HCT116 (cell line): ENCODE results near the gene SLC8A2. TPM values are rescaled to one million over a fixed set of nuclear protein-coding genes. Genes with fewer than 3 reads are reported as not detected.

Experiments
- ATAC-seq: fragments of 200-7000 bp; cut with Tn5 transposase; 2 replicates; pipeline ENCODE4 v1.9.1; 2020; ENCODE audit warnings: mild to moderate bottlenecking, moderate library complexity
- BruUV-seq: library from RNA; stranded (reverse); fragments of 400-500 nt; replicated peaks from 2 replicates; lab custom pipeline; 2021; lab: Mats Ljungman, UMichigan
- CTCF ChIA-PET: fragments of 300-600 bp; sonication (Branson Sonifier 250); formaldehyde crosslinking; loops from one replicate; lab custom pipeline; 2021; ENCODE audit warnings: antibody characterized with exemption; lab: Charles Lee
- POLR2A ChIA-PET: fragments of 300-600, 350-600 bp; sonication (Branson Sonifier 250); formaldehyde crosslinking; loops from one replicate; lab custom pipeline; 2021; ENCODE audit warnings: antibody characterized with exemption; lab: Charles Lee
- RAD21 ChIA-PET, 2 experiments: fragments of 300-600 bp; sonication (Branson Sonifier 250); formaldehyde crosslinking; loops; one replicate each; lab custom pipeline; 2023; ENCODE audit warnings: low total read pairs in 2 of 2; ENCODE audit not compliant: uncharacterized antibody in 2 of 2, unreplicated experiment in 2 of 2, low non-redundant PET in 1 of 2; lab: Charles Lee
- DNase-seq: peaks from one replicate; pipeline ENCODE4 v3.0.0-alpha.2; 2010; ENCODE audit warnings: low read depth, low spot score
- H2AFZ ChIP-seq: fragments of 200-600 bp; shearing (Covaris generic), sonication (generic); 2 replicates; pipeline ENCODE4 v1.6.1; 2017; ENCODE audit warnings: low read depth, mixed run types, mixed read lengths, antibody characterized with exemption, low read length; ENCODE audit not compliant: poor library complexity, severe bottlenecking
- H3K27ac ChIP-seq: 2 replicates; pipeline ENCODE4 v1.5.1; 2012; ENCODE audit warnings: low read depth, low read length
- H3K27me3 ChIP-seq: fragments of 200-600 bp; sonication (generic); 2 replicates; pipeline ENCODE4 v1.6.1; 2016; ENCODE audit warnings: mixed run types, low read length, mixed read lengths; ENCODE audit not compliant: insufficient read depth
- H3K36me3 ChIP-seq, 2 experiments: fragments of 200-500 bp in 1 of 2; fragments of 200-600 bp in 1 of 2; sonication (Bioruptor generic) in 1 of 2; sonication (generic) in 1 of 2; 2 replicates each; pipeline versions ENCODE4 v1.5.1 to v1.6.1; 2014 to 2016; ENCODE audit warnings: low read length in 2 of 2, inconsistent platforms in 1 of 2, mixed read lengths in 1 of 2, mixed run types in 1 of 2; ENCODE audit not compliant: insufficient read depth in 2 of 2, control insufficient read depth in 1 of 2
- H3K4me1 ChIP-seq, 2 experiments: fragments of 200-600 bp in 1 of 2; sonication (generic) in 1 of 2; 2 replicates each; pipeline versions ENCODE4 v1.5.1 to v1.6.1; 2012 to 2017; ENCODE audit warnings: low read length in 2 of 2, inconsistent platforms in 1 of 2, mild to moderate bottlenecking in 1 of 2, mixed read lengths in 1 of 2, mixed run types in 1 of 2, moderate library complexity in 1 of 2; ENCODE audit not compliant: insufficient read depth in 2 of 2, control insufficient read depth in 1 of 2
- H3K4me2 ChIP-seq: fragments of 200-600 bp; sonication (generic); 2 replicates; pipeline ENCODE4 v1.6.1; 2017; ENCODE audit warnings: mixed run types, low read length, mixed read lengths
- H3K4me3 ChIP-seq, 2 experiments: fragments of 200-600 bp in 1 of 2; sonication (generic) in 1 of 2; replicated peaks in 1 of 2; 2 replicates each; pipeline ENCODE4 v1.5.1; 2011 to 2016; ENCODE audit warnings: low read length in 2 of 2, control low read depth in 1 of 2, low read depth in 1 of 2, mild to moderate bottlenecking in 1 of 2, mixed read lengths in 1 of 2, mixed run types in 1 of 2
- H3K79me2 ChIP-seq: fragments of 200-600 bp; sonication (generic); 2 replicates; pipeline ENCODE4 v1.6.1; 2017; ENCODE audit warnings: mild to moderate bottlenecking, mixed run types, low read length, moderate library complexity, mixed read lengths; ENCODE audit not compliant: insufficient read depth
- H3K9ac ChIP-seq: fragments of 200-600 bp; sonication (generic); 2 replicates; pipeline ENCODE4 v1.6.1; 2016; ENCODE audit warnings: low read length, mixed read lengths
- H3K9me2 ChIP-seq: fragments of 200-600 bp; sonication (generic), shearing (Covaris generic); 2 replicates; pipeline ENCODE4 v1.6.1; 2017; ENCODE audit warnings: mixed run types, mild to moderate bottlenecking, moderate library complexity; ENCODE audit not compliant: insufficient read depth
- H3K9me3 ChIP-seq, 2 experiments: fragments of 200-500 bp in 1 of 2; fragments of 200-600 bp in 1 of 2; sonication (Bioruptor generic) in 1 of 2; sonication (generic) in 1 of 2; 2 replicates each; pipeline ENCODE4 v1.6.1; 2014 to 2017; ENCODE audit warnings: low read length in 2 of 2, mixed read lengths in 2 of 2, inconsistent platforms in 1 of 2, low read depth in 1 of 2, mild to moderate bottlenecking in 1 of 2, mixed run types in 1 of 2, moderate library complexity in 1 of 2; ENCODE audit not compliant: control insufficient read depth in 1 of 2, insufficient read depth in 1 of 2
- H4K20me1 ChIP-seq: fragments of 200-600 bp; sonication (generic), shearing (Covaris generic); 2 replicates; pipeline ENCODE4 v1.6.1; 2017; ENCODE audit warnings: mixed run types, mild to moderate bottlenecking, moderate library complexity; ENCODE audit not compliant: insufficient read depth
- CBX3 ChIP-seq: IDR thresholded peaks from 2 replicates; pipeline ENCODE4 v1.6.1; 2012; ENCODE audit warnings: low read depth
- CEBPB ChIP-seq: IDR thresholded peaks from 2 replicates; pipeline ENCODE4 v1.6.1; 2012; ENCODE audit warnings: low read depth
- CTCF ChIP-seq, 3 experiments: fragments of 200-600 bp in 1 of 3; sonication (generic) in 1 of 3; IDR thresholded peaks in 2 of 3; conservative IDR thresholded peaks in 1 of 3; 2 replicates each; pipeline ENCODE4 v1.5.1; 2012 to 2017; ENCODE audit warnings: low read depth in 2 of 3, low read length in 2 of 3, antibody characterized with exemption in 1 of 3, borderline replicate concordance in 1 of 3, control low read depth in 1 of 3, mild to moderate bottlenecking in 1 of 3, mixed read lengths in 1 of 3, mixed run types in 1 of 3, moderate library complexity in 1 of 3; ENCODE audit not compliant: insufficient read depth in 1 of 3
- EGR1 ChIP-seq: IDR thresholded peaks from 2 replicates; pipeline ENCODE4 v1.6.1; 2012; ENCODE audit warnings: low read depth
- MAX ChIP-seq: IDR thresholded peaks from 2 replicates; pipeline ENCODE4 v1.6.1; 2012
- POLR2A ChIP-seq: IDR thresholded peaks from 2 replicates; pipeline ENCODE4 v1.7.0; 2011; ENCODE audit warnings: borderline replicate concordance; ENCODE audit not compliant: insufficient read depth, insufficient read length; ENCODE audit errors: extremely low read depth
- RAD21 ChIP-seq: IDR thresholded peaks from 2 replicates; pipeline ENCODE4 v1.6.1; 2012; ENCODE audit warnings: low read depth, mild to moderate bottlenecking
- REST ChIP-seq: IDR thresholded peaks from 2 replicates; pipeline ENCODE4 v1.6.1; 2012; ENCODE audit warnings: low read depth
- SIN3A ChIP-seq: IDR thresholded peaks from 2 replicates; pipeline ENCODE4 v1.6.1; 2012; ENCODE audit warnings: low read depth
- SP1 ChIP-seq: IDR thresholded peaks from 2 replicates; pipeline ENCODE4 v1.6.1; 2012; ENCODE audit warnings: low read depth
- TCF7L2 ChIP-seq: IDR thresholded peaks from 2 replicates; pipeline ENCODE4 v1.7.0; 2011; ENCODE audit warnings: borderline replicate concordance, inconsistent platforms; ENCODE audit not compliant: insufficient read depth, insufficient read length; ENCODE audit errors: extremely low read depth
- YY1 ChIP-seq: IDR thresholded peaks from 2 replicates; pipeline ENCODE4 v1.6.1; 2011; ENCODE audit warnings: low read length, low read depth, moderate library complexity, mild to moderate bottlenecking; ENCODE audit not compliant: insufficient replicate concordance; ENCODE audit errors: extremely low read depth
- ZNF274 ChIP-seq: fragments of 200-500 bp; sonication (Bioruptor generic); IDR thresholded peaks from 2 replicates; pipeline ENCODE4 v1.6.1; 2014; ENCODE audit warnings: mild to moderate bottlenecking, low read depth, low read length, inconsistent platforms
- intact Hi-C: fragments of 100-400 bp; cut with micrococcal nuclease; formaldehyde crosslinking; loops from 2 replicates; pipeline ENCODE4 v1.10.0; 2022
- total RNA-seq: library from RNA; stranded (reverse); gene quantifications from one replicate; pipeline ENCODE4 v1.2.1, GENCODE V29; 2021; ENCODE audit not compliant: unreplicated experiment

Gene SLC8A2
- total RNA-seq, 1 experiment from 2014 or later, result 0.98 TPM

GRCh38 chr19:47476438-47476972 lies 4.8 kb upstream of the SLC8A2 start:
- RAD21 ChIA-PET, result interaction anchor here in 1 of 2 experiments (0.6 kb wide), 1 partner anchor 125 kb away, joined by 6 read pairs; no protein-coding TSS in a partner anchor
- peaks cover 0 to 7% of the 10 kb centered on the region in 2 experiments; a peak in 3 of 4 replicates for H3K4me1 ChIP-seq
- H3K9me2 ChIP-seq, result no peaks in the 10 kb centered on the region
- no peak for ATAC-seq
- TF ChIP-seq SIN3A, result no peak
- no peak for TF ChIP-seq ZNF274
- TF ChIP-seq YY1, result no peak
- TF ChIP-seq SP1, result no peak
- no peak for TF ChIP-seq CBX3
- TF ChIP-seq TCF7L2, result no peak
- TF ChIP-seq CEBPB, result no peak
- no peak for TF ChIP-seq CTCF (IDR thresholded peaks at IDR 0.05 in 2 of 3, conservative IDR thresholded peaks at IDR 0.05 in 1 of 3; ENCODE audit: borderline replicate concordance in 1 of 3, insufficient read depth in 1 of 3, low read depth in 2 of 3, low read length in 2 of 3)
- no peak for TF ChIP-seq RAD21
- no peak for TF ChIP-seq EGR1
- TF ChIP-seq MAX, result no peak
- TF ChIP-seq REST, result no peak
- TF ChIP-seq POLR2A, result no peak
- TF ChIP-seq, all 23 proteins: peak for 0
- H4K20me1 ChIP-seq, result no peaks in the 10 kb centered on the region
- ChIA-PET CTCF (no interaction called here), POLR2A (no interaction called here)
- H3K9ac ChIP-seq, result no peak overlapping the region
- H3K4me3 ChIP-seq, result no peak overlapping the region
- BruUV-seq, result no TSS peak
- intact Hi-C loops, result no loop called here
- H3K27me3 ChIP-seq, result peaks cover 2% of the 10 kb centered on the region; the same call in 1 of the 2 replicates
- no peak overlapping the region for H3K4me2 ChIP-seq
- no peaks in the 10 kb centered on the region for H3K9me3 ChIP-seq
- DNase-seq, result no peak
- no peak overlapping the region for H3K27ac ChIP-seq
- no peaks in the 10 kb centered on the region for H3K79me2 ChIP-seq
- no peak overlapping the region for H2AFZ ChIP-seq
- no peaks in the 10 kb centered on the region for H3K36me3 ChIP-seq
